ENCODE data around the gene CFAP68. TPM values are rescaled to one million over a fixed set of nuclear protein-coding genes. Genes with fewer than 3 reads are reported as not detected.
"Not testable (repeated sequence)": the region's sequence is repeated elsewhere in the genome, so short reads cannot be mapped to it uniquely, and the experiment has no call there.

Gene CFAP68
- total and polyA plus RNA-seq, 5 donors from 2014 or later: 8.3 to 44.6 (median 26.6) TPM

- H3K36me3 ChIP-seq (ENCODE audit: control insufficient read depth, insufficient read depth, low read length): peaks cover 30% of the 10 kb centered on the region
- DNase-seq (peak; percentile 79 to 92 (median 89)), ATAC-seq (ENCODE audit: low read depth in 2 of 2) (peak; percentile 82 to 85)
- H3K27me3 ChIP-seq (ENCODE audit: control insufficient read depth, insufficient read depth, low read length): no peaks in the 10 kb centered on the region
- peak within 1 kb of the TSS; percentile 87 for H3K4me3 ChIP-seq (ENCODE audit: low read depth, low read length)
- Mint-ChIP-seq H3K36me3 (peaks cover 35% of the 10 kb centered on the region), H3K4me3 (peak within 1 kb of the TSS; percentile 93 to 95 (median 94)), H3K4me1 (peaks cover 18 to 37% (median 25%) of the 10 kb centered on the region in 4 donors), H3K27ac (peak within 1 kb of the TSS; percentile 95 to 96 (median 95)), H3K9me3 (no peaks in the 10 kb centered on the region), H3K27me3 (peaks cover 4% of the 10 kb centered on the region)
- peak within 1 kb of the TSS; percentile 85 for H3K27ac ChIP-seq (ENCODE audit: insufficient read depth, low read length, poor library complexity, severe bottlenecking)
- H3K4me1 ChIP-seq (ENCODE audit: control insufficient read depth, insufficient read depth, low read length, poor library complexity, severe bottlenecking): peaks cover 11% of the 10 kb centered on the region
- H3K9me3 ChIP-seq (ENCODE audit: control insufficient read depth in 2 of 2, low read length in 2 of 2): no peaks in the 10 kb centered on the region
These were observed 8.3 kb upstream of the CFAP68 start, which contains the start of gene ALG9 for GRCh38 chr11:111870886-111871692. TSS of gene ALG9 (minus strand) at chr11:111871581. CDS start at chr11:111871482, 99 bp downstream.

GRCh38 chr11:111871693-111872161 lies 7.6 kb upstream of the CFAP68 start:
- H3K4me3 Mint-ChIP-seq: peak overlapping the region; percentile 93 to 95 (median 94)
- H3K9me3 ChIP-seq (ENCODE audit: control insufficient read depth in 2 of 2, low read length in 2 of 2): no peaks in the 10 kb centered on the region
- H3K4me1 ChIP-seq (ENCODE audit: control insufficient read depth, insufficient read depth, low read length, poor library complexity, severe bottlenecking): peaks cover 11% of the 10 kb centered on the region
- H3K27me3 Mint-ChIP-seq: peaks cover 4% of the 10 kb centered on the region
- no peaks in the 10 kb centered on the region for H3K27me3 ChIP-seq (ENCODE audit: control insufficient read depth, insufficient read depth, low read length)
- H3K27ac ChIP-seq (ENCODE audit: insufficient read depth, low read length, poor library complexity, severe bottlenecking): peak overlapping the region; percentile 85
- H3K36me3 Mint-ChIP-seq: peaks cover 29% of the 10 kb centered on the region
- DNase-seq (no peak), ATAC-seq (ENCODE audit: low read depth in 2 of 2) (no peak)
- peaks cover 15 to 34% (median 25%) of the 10 kb centered on the region in 4 donors for H3K4me1 Mint-ChIP-seq
- H3K4me3 ChIP-seq (ENCODE audit: low read depth, low read length): peak overlapping the region; percentile 87
- H3K27ac Mint-ChIP-seq: peak overlapping the region; percentile 95 to 96 (median 95)
- no peaks in the 10 kb centered on the region for H3K9me3 Mint-ChIP-seq
- peaks cover 24% of the 10 kb centered on the region for H3K36me3 ChIP-seq (ENCODE audit: control insufficient read depth, insufficient read depth, low read length)

- Histone ChIP-seq H3K4me1 (ENCODE audit: control insufficient read depth, insufficient read depth, low read length, poor library complexity, severe bottlenecking) (peaks cover 16% of the 10 kb centered on the region), H3K27me3 (ENCODE audit: control insufficient read depth, insufficient read depth, low read length) (no peaks in the 10 kb centered on the region), H3K36me3 (ENCODE audit: control insufficient read depth, insufficient read depth, low read length) (peaks cover 7% of the 10 kb centered on the region), H3K27ac (ENCODE audit: insufficient read depth, low read length, poor library complexity, severe bottlenecking) (peak overlapping the region; percentile 99), H3K9me3 (ENCODE audit: control insufficient read depth in 2 of 2, low read length in 2 of 2) (no peaks in the 10 kb centered on the region), H3K4me3 (ENCODE audit: low read depth, low read length) (peak overlapping the region; percentile 93)
- ATAC-seq (ENCODE audit: low read depth in 2 of 2): peak; percentile 1
- Mint-ChIP-seq H3K27ac (peak overlapping the region; percentile 99 to 100 (median 100)), H3K4me1 (peaks cover 9 to 31% (median 11%) of the 10 kb centered on the region in 4 donors), H3K36me3 (peaks cover 20% of the 10 kb centered on the region), H3K9me3 (peaks cover 0 to 3% (median 0%) of the 10 kb centered on the region in 7 donors), H3K4me3 (peak overlapping the region; percentile 94 to 95 (median 94)), H3K27me3 (no peaks in the 10 kb centered on the region)
- no peak for DNase-seq
These were observed 924 bp upstream of the CFAP68 start for GRCh38 chr11:111878385-111878848.

GRCh38 chr11:111879637-111879960 lies 258 bp downstream of the CFAP68 start:
- H3K36me3 Mint-ChIP-seq: peaks cover 20% of the 10 kb centered on the region
- peaks cover 7% of the 10 kb centered on the region for H3K36me3 ChIP-seq (ENCODE audit: control insufficient read depth, insufficient read depth, low read length)
- no peaks in the 10 kb centered on the region for H3K27me3 Mint-ChIP-seq
- peak overlapping the region; percentile 99 for H3K27ac ChIP-seq (ENCODE audit: insufficient read depth, low read length, poor library complexity, severe bottlenecking)
- H3K4me1 Mint-ChIP-seq: peaks cover 9 to 31% (median 11%) of the 10 kb centered on the region in 4 donors
- no peak for ATAC-seq (ENCODE audit: low read depth in 2 of 2)
- DNase-seq: no peak
- peaks cover 0 to 3% (median 0%) of the 10 kb centered on the region in 7 donors for H3K9me3 Mint-ChIP-seq
- H3K4me1 ChIP-seq (ENCODE audit: control insufficient read depth, insufficient read depth, low read length, poor library complexity, severe bottlenecking): peaks cover 16% of the 10 kb centered on the region
- H3K9me3 ChIP-seq (ENCODE audit: control insufficient read depth in 2 of 2, low read length in 2 of 2): no peaks in the 10 kb centered on the region
- H3K27ac Mint-ChIP-seq: peak overlapping the region; percentile 99 to 100 (median 100)
- no peaks in the 10 kb centered on the region for H3K27me3 ChIP-seq (ENCODE audit: control insufficient read depth, insufficient read depth, low read length)
- H3K4me3 ChIP-seq (ENCODE audit: low read depth, low read length): peak overlapping the region; percentile 93
- peak overlapping the region; percentile 94 to 95 (median 94) for H3K4me3 Mint-ChIP-seq

GRCh38 chr11:111882202-111882601 lies 2.9 kb downstream of the CFAP68 start:
- no peaks in the 10 kb centered on the region for H3K27me3 ChIP-seq (ENCODE audit: control insufficient read depth, insufficient read depth, low read length)
- H3K4me1 ChIP-seq (ENCODE audit: control insufficient read depth, insufficient read depth, low read length, poor library complexity, severe bottlenecking): peaks cover 16% of the 10 kb centered on the region
- Mint-ChIP-seq H3K36me3 (peaks cover 14% of the 10 kb centered on the region), H3K27ac (no peak overlapping the region), H3K9me3 (peaks cover 0 to 3% (median 0%) of the 10 kb centered on the region in 7 donors), H3K27me3 (no peaks in the 10 kb centered on the region), H3K4me3 (no peak overlapping the region), H3K4me1 (peaks cover 9 to 26% (median 10%) of the 10 kb centered on the region in 4 donors)
- no peaks in the 10 kb centered on the region for H3K36me3 ChIP-seq (ENCODE audit: control insufficient read depth, insufficient read depth, low read length)
- H3K27ac ChIP-seq (ENCODE audit: insufficient read depth, low read length, poor library complexity, severe bottlenecking): no peak overlapping the region
- ATAC-seq (ENCODE audit: low read depth in 2 of 2) (no peak), DNase-seq (no peak)
- no peaks in the 10 kb centered on the region for H3K9me3 ChIP-seq (ENCODE audit: control insufficient read depth in 2 of 2, low read length in 2 of 2)
- no peak overlapping the region for H3K4me3 ChIP-seq (ENCODE audit: low read depth, low read length)

DNA sequence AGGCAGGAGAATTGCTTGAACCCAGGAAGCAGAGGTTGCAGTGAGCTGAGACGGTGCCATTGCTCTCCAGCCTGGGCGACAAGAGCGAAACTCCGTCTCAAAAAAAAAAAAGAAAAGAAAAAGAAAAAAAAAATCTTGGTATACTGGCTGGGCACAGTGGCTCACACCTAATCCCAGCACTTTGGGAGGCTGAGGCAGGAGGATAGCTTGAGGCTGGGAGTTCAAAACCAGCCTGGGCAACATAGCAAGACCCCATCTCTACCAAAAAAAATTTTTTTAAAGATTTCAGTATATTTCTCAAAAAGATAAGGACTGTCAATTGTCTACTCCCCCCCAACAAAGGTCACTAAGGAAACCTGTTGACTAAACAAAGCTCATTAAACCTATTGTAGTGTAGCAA lies 5.7 kb downstream of the CFAP68 start:
- not testable (repeated sequence) for DNase-seq, H3K27ac Mint-ChIP-seq

DNA sequence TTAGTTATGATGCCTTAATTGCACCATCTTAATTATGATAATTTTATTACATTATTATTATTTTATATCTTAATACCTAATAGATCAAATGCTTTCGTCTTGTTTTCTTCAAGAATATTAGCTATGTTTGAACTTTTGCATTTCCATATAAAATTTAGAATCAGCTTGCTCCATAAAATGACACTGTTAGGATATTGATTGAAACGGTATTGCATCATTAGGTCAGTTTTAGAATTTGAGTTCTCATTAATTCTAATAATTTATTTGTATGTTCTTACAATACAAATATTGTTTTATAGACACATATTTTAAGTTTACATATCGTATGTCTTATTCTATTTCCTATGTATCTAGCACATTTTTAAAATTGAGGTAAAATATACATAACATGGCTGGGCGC lies 6.7 kb downstream of the CFAP68 start:
- H3K27ac ChIP-seq (ENCODE audit: insufficient read depth, low read length, poor library complexity, severe bottlenecking): no peak overlapping the region
- no peak overlapping the region for H3K4me3 ChIP-seq (ENCODE audit: low read depth, low read length)
- DNase-seq (no peak), ATAC-seq (ENCODE audit: low read depth in 2 of 2) (no peak)
- no peaks in the 10 kb centered on the region for H3K27me3 ChIP-seq (ENCODE audit: control insufficient read depth, insufficient read depth, low read length)
- Mint-ChIP-seq H3K36me3 (peaks cover 21% of the 10 kb centered on the region), H3K4me1 (peaks cover 0 to under 1% (median 0%) of the 10 kb centered on the region in 4 donors), H3K27ac (no peak overlapping the region), H3K27me3 (no peaks in the 10 kb centered on the region), H3K4me3 (no peak overlapping the region), H3K9me3 (no peaks in the 10 kb centered on the region)
- H3K9me3 ChIP-seq (ENCODE audit: control insufficient read depth in 2 of 2, low read length in 2 of 2): no peaks in the 10 kb centered on the region
- H3K36me3 ChIP-seq (ENCODE audit: control insufficient read depth, insufficient read depth, low read length): no peaks in the 10 kb centered on the region
- H3K4me1 ChIP-seq (ENCODE audit: control insufficient read depth, insufficient read depth, low read length, poor library complexity, severe bottlenecking): no peaks in the 10 kb centered on the region

More for the DNA sequence above, 5.7 kb downstream of the CFAP68 start:
- H3K4me3 Mint-ChIP-seq; H3K9me3 Mint-ChIP-seq; H3K36me3 ChIP-seq (ENCODE audit: control insufficient read depth, insufficient read depth, low read length); H3K4me1 Mint-ChIP-seq; H3K27ac ChIP-seq (ENCODE audit: insufficient read depth, low read length, poor library complexity, severe bottlenecking); H3K4me3 ChIP-seq (ENCODE audit: low read depth, low read length); H3K27me3 Mint-ChIP-seq; H3K27me3 ChIP-seq (ENCODE audit: control insufficient read depth, insufficient read depth, low read length); H3K9me3 ChIP-seq (ENCODE audit: control insufficient read depth in 2 of 2, low read length in 2 of 2); H3K4me1 ChIP-seq (ENCODE audit: control insufficient read depth, insufficient read depth, low read length, poor library complexity, severe bottlenecking); ATAC-seq (ENCODE audit: low read depth in 2 of 2): not testable (repeated sequence)
- H3K36me3 Mint-ChIP-seq: peaks cover 14% of the 10 kb centered on the region
